Lung (tissue), 12 donors: ENCODE data around the gene ANGPTL8. TPM values are rescaled to one million over a fixed set of nuclear protein-coding genes. Genes with fewer than 3 reads are reported as not detected.

ENCODE experiments used
- ATAC-seq: fragments of 200-7000 bp; cut with Tn5 transposase; one replicate; pipeline ENCODE4 v1.9.1; 2020; ENCODE audit warnings: moderate number of reproducible peaks; ENCODE audit not compliant: insufficient read depth, low FRiP score
- DNase-seq, 3 donors: peaks; one replicate each; pipeline ENCODE4 v3.0.0-alpha.2; 2013 to 2017
- H3K27ac ChIP-seq, 2 donors: one replicate each; pipeline ENCODE4 v1.5.1; 2013; ENCODE audit warnings: mild to moderate bottlenecking in 2 of 2, moderate library complexity in 2 of 2, control low read depth in 1 of 2, inconsistent platforms in 1 of 2, low read depth in 1 of 2, low read length in 1 of 2
- H3K27me3 ChIP-seq, 3 donors: one replicate each; pipeline ENCODE4 v1.5.1; 2013; ENCODE audit warnings: low read length in 2 of 3; ENCODE audit not compliant: control insufficient read depth in 3 of 3, insufficient read depth in 3 of 3
- H3K36me3 ChIP-seq, 4 donors: one replicate each; pipeline ENCODE4 v1.5.1; 2013; ENCODE audit warnings: low read length in 4 of 4, mild to moderate bottlenecking in 1 of 4, moderate library complexity in 1 of 4; ENCODE audit not compliant: control insufficient read depth in 4 of 4, insufficient read depth in 4 of 4
- H3K4me1 ChIP-seq, 5 donors: one replicate each; pipeline ENCODE4 v1.5.1; 2013; ENCODE audit warnings: low read length in 5 of 5, mild to moderate bottlenecking in 2 of 5, moderate library complexity in 1 of 5; ENCODE audit not compliant: control insufficient read depth in 5 of 5, insufficient read depth in 5 of 5
- H3K4me3 ChIP-seq: one replicate; pipeline ENCODE4 v1.5.1; 2013; ENCODE audit warnings: mild to moderate bottlenecking, control low read depth, moderate library complexity
- H3K9ac ChIP-seq, 2 donors: one replicate each; pipeline ENCODE4 v1.5.1; 2013; ENCODE audit warnings: low read length in 2 of 2, control low read depth in 1 of 2; ENCODE audit not compliant: insufficient read depth in 1 of 2
- H3K9me3 ChIP-seq, 4 donors: one replicate each; pipeline ENCODE4 v1.5.1; 2013; ENCODE audit warnings: low read length in 3 of 4, mild to moderate bottlenecking in 1 of 4, moderate library complexity in 1 of 4; ENCODE audit not compliant: control insufficient read depth in 4 of 4, insufficient read depth in 3 of 4
- CTCF ChIP-seq: IDR thresholded peaks from 2 replicates; pipeline ENCODE4 v1.5.1; 2012; ENCODE audit warnings: mild to moderate bottlenecking; ENCODE audit errors: control extremely low read depth, extremely low read depth
- WGBS, 2 donors: extraction: QIAGEN DNeasy Blood & Tissue Kit; methylation state at CpG; one replicate each; pipeline ENCODE4 v1.1.7; 2013; 5-methylcytosine and 5-hydroxymethylcytosine counted together
- polyA plus RNA-seq, 2 donors: library from polyadenylated mRNA; stranded (reverse); fragments of 200-250 nt; gene quantifications; one replicate each; pipeline ENCODE4 v1.2.1, GENCODE V29; 2013
- total RNA-seq, 2 donors: library from RNA; depleted of rRNA in 1 of 2; stranded (reverse); fragments of >200 nt in 1 of 2; gene quantifications; one replicate each; pipeline ENCODE4 v1.2.1, GENCODE V29; 2014 to 2021
- donor health status: control.
- donor health status: control.
- donor health status: Bipolar disorder and iron deficiency.
- donor health status: healthy.
- donor health status: DM: yes; HTN: yes; CAD: no.

ANGPTL8 gene
- total and polyA plus RNA-seq, 4 donors, result 0.19 to 1.0 TPM; not detected in 2

DNA sequence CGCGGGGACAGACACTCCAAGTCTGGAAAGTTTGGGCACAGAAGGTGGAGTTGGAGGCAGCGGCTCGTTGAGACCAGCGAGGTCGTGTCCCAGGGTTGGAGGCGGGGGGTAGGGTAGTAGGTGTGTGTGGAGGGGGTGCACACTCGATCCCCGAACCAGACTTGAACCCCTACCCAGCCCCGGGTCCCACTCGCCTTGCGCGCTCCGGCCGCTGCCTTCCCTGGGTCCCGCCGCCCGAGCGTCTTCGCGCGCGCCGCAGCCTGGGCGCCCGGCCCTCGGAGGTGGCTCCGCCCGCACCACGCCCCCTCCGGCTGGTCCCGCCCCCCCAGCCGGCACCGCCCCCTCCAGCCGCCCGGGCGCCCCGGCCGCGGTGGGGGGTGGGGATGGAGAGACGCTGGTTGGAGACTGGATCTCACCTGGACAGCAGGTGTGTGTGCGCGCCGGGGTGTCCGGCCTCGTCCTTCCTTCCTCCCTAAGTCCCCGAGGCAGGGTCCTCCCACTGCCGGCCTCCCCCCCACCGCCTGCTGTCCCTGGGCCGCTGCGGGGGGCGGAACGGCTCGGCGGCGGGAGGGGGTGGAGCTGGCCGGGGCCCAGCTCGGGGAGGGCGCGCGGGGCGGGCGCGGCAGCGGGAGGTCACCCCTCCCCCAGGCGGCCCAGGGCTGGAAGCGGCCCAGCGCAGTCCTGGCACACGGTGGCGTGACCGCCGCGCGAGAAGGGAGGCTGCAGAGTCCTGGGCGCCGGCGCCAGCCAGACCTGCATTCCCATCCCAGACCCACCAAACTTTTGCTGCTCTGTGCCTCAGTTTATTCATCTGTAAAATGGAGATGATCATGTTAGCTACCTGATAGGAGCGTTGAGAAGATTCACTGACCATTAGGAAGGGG lies 41.9 kb upstream of the ANGPTL8 start, which contains the start of gene KANK2:
KANK2 (minus strand) TSS at position 255 of the 884 bp plus-strand sequence. CDS start 3,034 bp downstream, outside the sequence.
- 1% methylated on average over 51 to 78 of the region's 78 CpGs for WGBS, 2 donors
- H3K9ac ChIP-seq, result peak within 1 kb of the TSS; percentile 68
- H3K27ac ChIP-seq, result peak within 1 kb of the TSS; percentile 82 to 90
- no peaks in the 10 kb centered on the region for H3K9me3 ChIP-seq
- peaks cover 0 to 19% (median 10%) of the 10 kb centered on the region in 5 donors for H3K4me1 ChIP-seq
- H3K36me3 ChIP-seq, result peaks cover 0 to 32% (median 23%) of the 10 kb centered on the region in 4 donors
- TF ChIP-seq CTCF, result no peak
- no peaks in the 10 kb centered on the region for H3K27me3 ChIP-seq
- ATAC-seq, result peak; percentile 93
- peak; percentile 90 to 92 (median 91) for DNase-seq
- H3K4me3 ChIP-seq, result peak within 1 kb of the TSS; percentile 64

DNA sequence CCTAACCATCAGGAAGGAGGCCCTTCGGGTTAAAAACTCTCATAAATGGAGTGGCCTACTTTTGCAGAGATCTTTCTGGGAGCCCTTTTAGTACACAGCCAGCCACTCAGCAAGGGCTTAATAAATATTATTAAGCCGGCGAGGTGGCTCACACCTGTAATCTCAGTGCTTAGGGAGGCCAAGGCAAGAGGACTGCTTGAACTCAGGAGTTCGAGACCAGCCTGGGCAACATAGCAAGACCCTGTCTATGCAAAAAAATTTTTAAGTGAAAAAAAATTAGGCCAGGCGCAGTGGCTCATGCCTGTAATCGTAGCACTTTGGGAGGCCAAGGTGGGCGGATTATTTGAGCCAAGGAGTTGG lies 41.3 kb upstream of the ANGPTL8 start:
- peak overlapping the region; percentile 78 to 90 for H3K27ac ChIP-seq
- H3K4me3 ChIP-seq, result no peak overlapping the region
- no peak for DNase-seq
- ATAC-seq, result no peak
- no peak overlapping the region for H3K9ac ChIP-seq
- H3K9me3 ChIP-seq, result no peaks in the 10 kb centered on the region
- H3K27me3 ChIP-seq, result no peaks in the 10 kb centered on the region
- H3K36me3 ChIP-seq, result peaks cover 0 to 26% (median 20%) of the 10 kb centered on the region in 4 donors
- TF ChIP-seq CTCF, result no peak
- peaks cover 0 to 24% (median 11%) of the 10 kb centered on the region in 5 donors for H3K4me1 ChIP-seq
- WGBS, 2 donors, result 58 to 72% methylated on average over 7 of the region's 7 CpGs

DNA sequence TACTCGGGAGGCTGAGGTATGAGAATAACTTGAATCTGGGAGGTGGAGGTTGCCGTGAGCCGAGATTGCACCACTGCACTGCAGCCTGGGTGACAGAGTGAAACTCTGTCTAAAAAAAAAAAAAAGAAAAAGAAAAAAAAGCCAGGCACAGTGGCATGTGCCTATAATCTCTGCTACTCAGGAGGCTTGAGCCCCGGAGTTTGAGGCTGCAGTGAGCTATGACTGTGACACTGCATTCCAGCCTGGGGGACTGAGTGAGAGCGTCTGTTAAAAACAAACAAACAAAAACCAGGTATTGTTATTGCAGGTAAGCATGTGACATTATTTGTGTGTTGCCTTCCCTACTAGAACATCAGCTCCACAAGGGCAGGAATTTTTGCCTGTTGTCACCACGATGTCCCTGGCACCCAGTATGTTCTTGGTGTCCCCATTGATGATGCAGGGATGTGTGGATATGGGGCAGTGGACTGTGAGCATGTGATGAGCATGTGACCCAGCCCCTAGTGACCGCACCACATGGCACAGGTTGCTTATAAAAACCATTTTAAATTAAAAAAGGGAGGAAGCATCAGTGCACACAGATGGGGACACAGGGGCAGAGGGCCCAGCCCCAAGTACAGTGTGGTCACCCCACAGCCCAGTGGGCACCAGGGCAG lies 40.5 kb upstream of the ANGPTL8 start:
- Histone ChIP-seq H3K9ac (no peak overlapping the region), H3K36me3 (peaks cover 0 to 19% (median 15%) of the 10 kb centered on the region in 4 donors), H3K4me3 (no peak overlapping the region), H3K27me3 (no peaks in the 10 kb centered on the region), H3K4me1 (peaks cover 0 to 26% (median 11%) of the 10 kb centered on the region in 5 donors), H3K9me3 (no peaks in the 10 kb centered on the region), H3K27ac (peak overlapping the region; percentile 55 to 90)
- WGBS, 2 donors, result 66 to 74% methylated on average over 7 of the region's 7 CpGs
- TF ChIP-seq CTCF, result no peak
- no peak for ATAC-seq
- no peak for DNase-seq
